ENCODE results near the gene GPR87. TPM values are rescaled to one million over a fixed set of nuclear protein-coding genes. Genes with fewer than 3 reads are reported as not detected.

Gene GPR87
- total RNA-seq, 1 experiment from 2014 or later, result 15.5 TPM

DNA sequence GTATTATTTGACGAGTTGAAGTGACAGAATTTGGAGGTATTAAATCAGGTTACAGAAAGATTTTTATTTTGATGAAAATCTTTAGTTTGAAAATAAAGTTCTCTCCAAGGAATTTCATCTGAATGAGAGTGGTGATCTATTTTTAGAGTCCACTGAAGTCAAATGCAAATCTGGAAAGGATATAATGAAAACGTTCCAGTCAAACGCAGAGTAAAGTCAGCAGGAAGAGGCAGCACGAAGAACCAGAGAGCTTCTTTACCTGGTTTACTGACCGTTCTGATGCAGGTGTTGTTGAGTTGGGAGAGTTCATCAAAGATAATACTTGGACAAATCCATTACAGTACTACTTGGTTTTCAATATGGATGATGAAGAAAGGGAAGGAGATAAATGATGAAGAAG is 47.0 kb downstream of the GPR87 start:
- TF ChIP-seq CTCF (conservative IDR thresholded peaks at IDR 0.05), result no peak
- no peak for TF ChIP-seq EZH2 (IDR thresholded peaks at IDR 0.05; ENCODE audit: low read depth)
- no peak for DNase-seq
- Histone ChIP-seq H3K9me3 (ENCODE audit: insufficient read depth, low read depth) (no peaks in the 10 kb centered on the region), H3K79me2 (ENCODE audit: low read depth) (no peaks in the 10 kb centered on the region), H3K27me3 (ENCODE audit: insufficient read depth, low read depth) (no peaks in the 10 kb centered on the region), H3K4me2 (no peak overlapping the region), H3K27ac (no peak overlapping the region), H4K20me1 (ENCODE audit: insufficient read depth) (no peaks in the 10 kb centered on the region), H2AFZ (no peak overlapping the region), H3K9me2 (ENCODE audit: insufficient read depth) (no peaks in the 10 kb centered on the region), H3F3A (ENCODE audit: insufficient read depth, low read depth) (no peaks in the 10 kb centered on the region), H3K4me3 (no peak overlapping the region), H3K4me1 (replicated peaks; ENCODE audit: insufficient read depth) (no peaks in the 10 kb centered on the region), H3K36me3 (ENCODE audit: low read depth) (no peaks in the 10 kb centered on the region)
- BruUV-seq (replicated peaks), result no TSS peak
- POLR2A ChIA-PET (ENCODE audit: unreplicated experiment), result no interaction called here
- CTCF ChIA-PET, result no interaction called here
- intact Hi-C loops (cut with micrococcal nuclease; ENCODE audit: unreplicated experiment), result no loop called here

GRCh38 chr3:151268267-151269235 is 48.1 kb downstream of the GPR87 start:
- H3K9me3 ChIP-seq (ENCODE audit: insufficient read depth, low read depth), result no peaks in the 10 kb centered on the region
- no peaks in the 10 kb centered on the region for H3K9me2 ChIP-seq (ENCODE audit: insufficient read depth)
- H3K36me3 ChIP-seq (ENCODE audit: low read depth), result no peaks in the 10 kb centered on the region
- no peak for TF ChIP-seq CTCF (conservative IDR thresholded peaks at IDR 0.05)
- TF ChIP-seq EZH2 (IDR thresholded peaks at IDR 0.05; ENCODE audit: low read depth), result no peak
- no peak overlapping the region; the same call in 1 of the 2 replicates for H2AFZ ChIP-seq
- H3K27me3 ChIP-seq (ENCODE audit: insufficient read depth, low read depth), result no peaks in the 10 kb centered on the region
- ChIA-PET CTCF (interaction anchor here (0.6 to 0.7 kb wide), 2 partner anchors 43 to 343 kb away, joined by 3 to 7 read pairs; no protein-coding TSS in a partner anchor), POLR2A (ENCODE audit: unreplicated experiment) (no interaction called here)
- no peak overlapping the region for H3K4me2 ChIP-seq
- no peaks in the 10 kb centered on the region for H3K79me2 ChIP-seq (ENCODE audit: low read depth)
- H3K4me1 ChIP-seq (replicated peaks; ENCODE audit: insufficient read depth), result no peaks in the 10 kb centered on the region
- DNase-seq, result no peak
- H3F3A ChIP-seq (ENCODE audit: insufficient read depth, low read depth), result no peaks in the 10 kb centered on the region
- BruUV-seq (replicated peaks), result no TSS peak
- H3K4me3 ChIP-seq, result no peak overlapping the region
- intact Hi-C loops (cut with micrococcal nuclease; ENCODE audit: unreplicated experiment), result no loop called here
- no peak overlapping the region for H3K27ac ChIP-seq
- H4K20me1 ChIP-seq (ENCODE audit: insufficient read depth), result no peaks in the 10 kb centered on the region

DNA sequence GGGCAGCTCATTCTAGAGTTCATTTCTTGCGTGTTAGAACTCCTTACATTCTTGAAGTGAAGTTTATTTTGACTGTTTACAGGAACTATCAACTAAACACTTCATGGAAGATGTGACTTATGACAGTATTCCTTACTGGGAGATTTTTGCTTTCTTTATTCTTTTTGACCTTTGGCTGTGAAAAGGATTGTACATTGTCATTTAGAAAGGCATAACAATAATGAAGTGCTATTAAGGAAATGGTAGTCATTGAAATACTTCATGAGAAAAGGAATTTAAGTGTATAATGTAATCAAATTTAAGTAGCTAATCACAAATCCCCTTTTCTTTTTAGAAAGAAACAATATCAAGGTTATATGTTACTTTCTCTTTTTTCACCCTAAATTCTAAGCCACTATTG is 49.6 kb downstream of the GPR87 start:
- intact Hi-C loops (cut with micrococcal nuclease; ENCODE audit: unreplicated experiment), result no loop called here

More for the DNA sequence above, 49.6 kb downstream of the GPR87 start:
- TF ChIP-seq EZH2 (IDR thresholded peaks at IDR 0.05; ENCODE audit: low read depth) (no peak), CTCF (conservative IDR thresholded peaks at IDR 0.05) (no peak)
- no peaks in the 10 kb centered on the region for H4K20me1 ChIP-seq (ENCODE audit: insufficient read depth)
- H2AFZ ChIP-seq, result no peak overlapping the region
- CTCF ChIA-PET, result interaction anchor here (0.6 kb wide), 1 partner anchor 99 kb away, joined by 3 read pairs; no protein-coding TSS in a partner anchor
- H3K4me2 ChIP-seq, result no peak overlapping the region
- H3F3A ChIP-seq (ENCODE audit: insufficient read depth, low read depth), result no peaks in the 10 kb centered on the region
- no peaks in the 10 kb centered on the region for H3K27me3 ChIP-seq (ENCODE audit: insufficient read depth, low read depth)
- POLR2A ChIA-PET (ENCODE audit: unreplicated experiment), result no interaction called here
- no peak for DNase-seq
- no peaks in the 10 kb centered on the region for H3K9me2 ChIP-seq (ENCODE audit: insufficient read depth)
- no TSS peak for BruUV-seq (replicated peaks)
- H3K4me3 ChIP-seq, result no peak overlapping the region
- no peaks in the 10 kb centered on the region for H3K4me1 ChIP-seq (replicated peaks; ENCODE audit: insufficient read depth)
- no peaks in the 10 kb centered on the region for H3K9me3 ChIP-seq (ENCODE audit: insufficient read depth, low read depth)
- no peaks in the 10 kb centered on the region for H3K79me2 ChIP-seq (ENCODE audit: low read depth)
- H3K36me3 ChIP-seq (ENCODE audit: low read depth), result no peaks in the 10 kb centered on the region
- no peak overlapping the region for H3K27ac ChIP-seq

All from PC-9 (cell line).